Stimulated activated naive B cell treated with anti-CD40 and anti-IgM and Interleukin-4, amounts not matched to agents 10 μg/mL and 1 μg/mL and 100 μg/mL, for 72 hours (primary cell): ENCODE data around the gene RYR3.

Source experiments
- ATAC-seq, 2 donors: fragments of 150-1000 bp; cut with Tn5 transposase; replicated peaks; 2 replicates each; pipeline ENCODE4 v1.10.0; 2021; ENCODE audit warnings: moderate library complexity in 1 of 2
- DNase-seq: peaks from one replicate; pipeline ENCODE4 v3.0.0; 2021
- H3K27ac Mint-ChIP-seq: one replicate; pipeline ENCODE4 v1.8.0; 2022; ENCODE audit warnings: mild to moderate bottlenecking, mixed read lengths
- H3K27me3 Mint-ChIP-seq, 2 donors: one replicate each; pipeline ENCODE4 v1.8.0; 2022; ENCODE audit warnings: mixed read lengths in 2 of 2
- H3K36me3 Mint-ChIP-seq, 2 donors: one replicate each; pipeline ENCODE4 v1.8.0; 2022; ENCODE audit warnings: mixed read lengths in 2 of 2, mild to moderate bottlenecking in 1 of 2
- H3K4me1 Mint-ChIP-seq, 2 donors: one replicate each; pipeline ENCODE4 v1.8.0; 2022; ENCODE audit warnings: mixed read lengths in 2 of 2, mild to moderate bottlenecking in 1 of 2
- H3K4me3 Mint-ChIP-seq, 2 donors: one replicate each; pipeline ENCODE4 v1.8.0; 2022; ENCODE audit warnings: mild to moderate bottlenecking in 2 of 2, mixed read lengths in 2 of 2, moderate library complexity in 1 of 2
- H3K9me3 Mint-ChIP-seq, 2 donors: one replicate each; pipeline ENCODE4 v1.8.0; 2022; ENCODE audit warnings: mixed read lengths in 2 of 2, mild to moderate bottlenecking in 1 of 2

Gene RYR3

DNA sequence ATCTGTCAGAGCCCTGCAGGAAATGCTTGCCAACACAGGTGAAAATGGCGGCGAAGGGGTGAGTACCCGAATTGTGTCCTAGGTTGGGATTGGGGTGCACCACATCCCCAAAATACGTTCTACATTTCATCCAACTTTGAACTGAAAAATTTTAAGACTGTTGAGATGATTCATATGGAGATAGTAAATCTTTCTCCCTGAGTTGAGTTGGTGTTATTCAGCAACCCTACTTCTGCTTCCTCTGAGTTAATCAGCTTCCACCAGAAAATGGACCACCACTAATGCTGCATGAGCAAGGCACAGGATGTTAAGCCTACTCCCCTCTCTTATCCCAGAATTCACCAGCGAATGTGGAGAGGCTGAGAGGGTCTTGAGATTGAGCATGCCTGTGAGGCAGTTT is 192.9 kb downstream of the RYR3 start:
- DNase-seq (no peak), ATAC-seq (no peak)
- H3K27ac Mint-ChIP-seq: no peak overlapping the region
- H3K36me3 Mint-ChIP-seq: no peaks in the 10 kb centered on the region
- no peak overlapping the region for H3K4me3 Mint-ChIP-seq
- peaks cover 12 to 13% of the 10 kb centered on the region in 2 donors for H3K27me3 Mint-ChIP-seq
- no peaks in the 10 kb centered on the region for H3K4me1 Mint-ChIP-seq
- peaks cover 5% of the 10 kb centered on the region in 2 donors for H3K9me3 Mint-ChIP-seq

DNA sequence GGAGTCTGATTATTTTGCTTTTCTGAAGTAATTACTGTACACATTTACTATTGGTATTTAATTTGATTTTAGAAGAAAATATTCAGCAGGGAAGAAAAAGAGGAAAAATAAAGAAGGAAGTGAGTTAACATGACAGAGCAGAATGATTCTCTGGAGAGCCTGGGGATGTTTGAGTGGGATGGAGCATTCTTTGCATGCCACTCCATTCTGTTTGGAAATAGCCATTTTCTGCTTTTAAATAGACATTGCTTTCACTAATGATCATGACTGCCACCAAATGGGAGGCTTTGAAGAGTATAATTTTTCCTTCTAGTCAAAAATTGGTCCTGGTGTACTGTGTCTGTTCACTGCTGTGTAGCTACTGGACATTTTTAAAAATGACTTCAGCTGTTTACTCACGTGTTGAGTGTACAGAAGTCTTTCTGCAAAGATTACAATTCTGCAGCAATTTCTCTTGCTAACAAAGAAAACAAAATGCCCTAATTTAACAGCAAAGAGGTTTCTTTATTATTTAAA is 196.1 kb downstream of the RYR3 start:
- Mint-ChIP-seq H3K4me1 (no peaks in the 10 kb centered on the region), H3K27me3 (peaks cover 5 to 13% of the 10 kb centered on the region in 2 donors), H3K9me3 (peaks cover 5% of the 10 kb centered on the region in 2 donors), H3K27ac (no peak overlapping the region), H3K4me3 (no peak overlapping the region), H3K36me3 (no peaks in the 10 kb centered on the region)
- DNase-seq: no peak
- no peak for ATAC-seq

DNA sequence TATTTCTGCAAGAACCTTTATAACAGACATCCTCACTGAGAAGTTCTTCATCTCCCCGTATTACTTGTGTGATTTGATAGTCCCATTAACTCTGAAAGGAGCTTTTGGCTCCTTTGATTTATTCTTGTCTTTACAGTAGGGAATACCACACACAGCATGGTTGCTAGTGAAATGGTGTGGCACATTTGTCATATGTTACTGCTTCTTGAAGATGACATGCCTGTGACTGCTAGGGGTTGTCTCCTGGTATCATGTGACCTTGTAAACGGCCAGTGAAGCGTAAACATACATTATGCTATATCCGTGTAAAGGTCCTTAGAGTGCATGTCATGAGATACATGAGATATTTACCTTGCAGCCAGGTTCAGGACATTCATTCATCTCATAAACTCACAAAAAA is 197.9 kb downstream of the RYR3 start:
- H3K27me3 Mint-ChIP-seq: peaks cover 14 to 17% of the 10 kb centered on the region in 2 donors
- DNase-seq (no peak), ATAC-seq (no peak)
- no peaks in the 10 kb centered on the region for H3K36me3 Mint-ChIP-seq
- H3K9me3 Mint-ChIP-seq: peaks cover 2 to 5% of the 10 kb centered on the region in 2 donors
- H3K4me1 Mint-ChIP-seq: no peaks in the 10 kb centered on the region
- no peak overlapping the region for H3K4me3 Mint-ChIP-seq
- no peak overlapping the region for H3K27ac Mint-ChIP-seq

DNA sequence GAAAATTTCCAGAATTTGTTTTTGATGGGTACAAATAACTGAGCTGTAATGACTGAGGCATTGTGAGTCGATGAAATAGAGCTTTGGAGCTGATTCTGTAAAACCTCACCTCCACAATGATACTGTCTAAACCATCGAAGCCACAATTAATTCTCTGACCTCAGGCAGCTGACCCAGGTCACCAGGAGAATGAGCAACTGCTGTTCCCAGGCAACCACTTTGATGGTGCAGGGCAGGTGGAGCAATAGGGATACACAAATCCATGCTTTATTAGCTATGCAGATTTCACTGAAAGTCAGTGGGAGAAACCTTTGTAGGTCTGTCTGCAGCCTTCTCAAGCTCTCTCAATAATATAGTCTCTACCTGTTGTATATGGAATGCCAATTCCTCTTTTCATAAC is 204.4 kb downstream of the RYR3 start:
- no peak for ATAC-seq
- H3K27me3 Mint-ChIP-seq: peaks cover 9 to 21% of the 10 kb centered on the region in 2 donors
- H3K27ac Mint-ChIP-seq: no peak overlapping the region

DNA sequence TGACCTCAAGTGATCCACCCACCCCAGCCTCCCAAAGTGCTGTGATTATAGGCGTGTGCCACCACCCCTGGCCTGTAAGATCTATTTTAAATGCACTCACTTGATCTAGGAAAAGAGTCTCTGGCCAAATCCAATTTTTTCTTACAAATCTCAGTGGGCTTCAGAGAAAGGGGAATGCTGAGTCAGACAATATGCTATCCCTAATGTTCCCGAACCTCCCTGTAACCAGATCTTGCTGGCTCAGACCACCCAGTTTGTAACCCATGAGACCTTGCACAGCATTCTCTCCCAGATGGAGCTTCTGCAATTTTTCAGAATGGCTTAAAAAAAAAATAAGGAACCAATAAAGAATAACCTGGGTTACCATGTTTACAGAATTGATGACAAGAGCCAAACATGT is 205.8 kb downstream of the RYR3 start:
- Mint-ChIP-seq H3K36me3 (no peaks in the 10 kb centered on the region), H3K4me1 (no peaks in the 10 kb centered on the region), H3K4me3 (no peak overlapping the region), H3K27ac (no peak overlapping the region), H3K27me3 (peaks cover 9 to 21% of the 10 kb centered on the region in 2 donors), H3K9me3 (no peaks in the 10 kb centered on the region)
- DNase-seq (no peak), ATAC-seq (no peak)

More for the DNA sequence above, 204.4 kb downstream of the RYR3 start:
- Mint-ChIP-seq H3K36me3 (no peaks in the 10 kb centered on the region), H3K4me1 (no peaks in the 10 kb centered on the region), H3K9me3 (no peaks in the 10 kb centered on the region), H3K4me3 (no peak overlapping the region)
- DNase-seq: no peak

DNA sequence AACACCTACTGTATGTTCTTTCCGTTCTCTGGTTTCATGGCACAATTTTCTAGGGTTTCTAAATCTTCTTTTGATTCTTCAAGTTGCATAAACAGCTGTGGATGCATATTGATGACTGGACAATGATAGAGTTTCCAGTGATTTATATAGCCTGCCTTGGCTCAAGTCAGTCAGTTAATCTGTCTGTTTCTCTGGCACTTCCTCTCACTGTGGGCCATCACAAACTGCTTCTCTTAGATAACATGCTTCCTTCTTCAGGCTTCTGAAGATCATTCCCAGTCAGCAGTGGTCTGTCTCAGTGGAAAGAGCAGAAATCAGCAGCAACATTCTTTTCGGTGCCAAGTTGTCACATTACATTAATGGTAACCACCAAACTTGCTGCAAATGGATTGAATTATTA is 207.2 kb downstream of the RYR3 start:
- H3K4me3 Mint-ChIP-seq: no peak overlapping the region
- no peaks in the 10 kb centered on the region for H3K4me1 Mint-ChIP-seq
- no peaks in the 10 kb centered on the region for H3K36me3 Mint-ChIP-seq
- H3K9me3 Mint-ChIP-seq: no peaks in the 10 kb centered on the region
- no peak for DNase-seq
- ATAC-seq: no peak
- H3K27ac Mint-ChIP-seq: no peak overlapping the region
- H3K27me3 Mint-ChIP-seq: peaks cover 0 to 17% of the 10 kb centered on the region in 2 donors

DNA sequence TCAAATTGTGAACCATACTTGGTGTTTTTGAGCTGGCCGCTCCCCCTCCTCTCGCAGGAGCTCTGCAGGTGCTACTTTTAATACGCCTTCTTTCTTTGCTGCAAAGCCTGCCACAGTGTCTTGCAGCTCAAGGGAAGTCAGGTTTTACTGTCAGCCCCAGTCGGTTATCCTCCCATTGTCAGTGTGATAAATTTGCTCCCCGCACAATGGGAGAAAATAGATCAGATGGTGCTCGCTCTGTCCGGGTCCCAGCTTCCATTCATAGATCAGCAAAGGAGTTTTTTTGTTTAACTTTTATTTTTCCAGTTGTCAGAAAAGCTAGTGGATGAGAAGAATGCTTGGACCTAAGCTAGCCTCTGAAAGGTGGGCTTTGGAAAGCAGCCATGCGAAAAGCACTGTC is 207.7 kb downstream of the RYR3 start:
- no peak for DNase-seq
- ATAC-seq: no peak
- no peaks in the 10 kb centered on the region for H3K36me3 Mint-ChIP-seq
- no peaks in the 10 kb centered on the region for H3K4me1 Mint-ChIP-seq
- no peak overlapping the region for H3K4me3 Mint-ChIP-seq
- H3K27ac Mint-ChIP-seq: no peak overlapping the region
- peaks cover 0 to 17% of the 10 kb centered on the region in 2 donors for H3K27me3 Mint-ChIP-seq
- peaks cover 0 to 3% of the 10 kb centered on the region in 2 donors for H3K9me3 Mint-ChIP-seq

DNA sequence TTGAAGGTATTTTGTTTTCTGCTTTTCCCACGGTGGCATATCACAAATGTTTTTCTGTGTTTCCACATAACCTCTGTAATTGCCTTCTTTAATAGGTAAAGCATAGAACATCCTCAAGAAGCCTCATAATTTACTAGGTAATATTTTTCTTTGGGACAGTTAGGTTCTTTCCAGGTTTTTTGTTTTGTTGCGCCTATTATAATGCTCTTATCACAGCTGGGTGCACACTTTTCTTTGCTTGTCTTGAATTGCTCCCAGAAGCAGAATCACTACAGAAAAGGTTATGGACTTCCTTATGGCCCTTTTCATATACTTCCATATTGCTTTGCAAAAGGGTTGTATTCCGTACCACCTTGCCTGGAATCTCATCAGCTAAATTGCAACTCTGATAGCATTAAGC is 213.5 kb downstream of the RYR3 start:
- DNase-seq (no peak), ATAC-seq (no peak)
- H3K4me1 Mint-ChIP-seq: no peaks in the 10 kb centered on the region
- peaks cover 0 to 5% of the 10 kb centered on the region in 2 donors for H3K9me3 Mint-ChIP-seq
- H3K36me3 Mint-ChIP-seq: no peaks in the 10 kb centered on the region
- no peak overlapping the region for H3K27ac Mint-ChIP-seq
- peaks cover 0 to 12% of the 10 kb centered on the region in 2 donors for H3K27me3 Mint-ChIP-seq
- no peak overlapping the region for H3K4me3 Mint-ChIP-seq

DNA sequence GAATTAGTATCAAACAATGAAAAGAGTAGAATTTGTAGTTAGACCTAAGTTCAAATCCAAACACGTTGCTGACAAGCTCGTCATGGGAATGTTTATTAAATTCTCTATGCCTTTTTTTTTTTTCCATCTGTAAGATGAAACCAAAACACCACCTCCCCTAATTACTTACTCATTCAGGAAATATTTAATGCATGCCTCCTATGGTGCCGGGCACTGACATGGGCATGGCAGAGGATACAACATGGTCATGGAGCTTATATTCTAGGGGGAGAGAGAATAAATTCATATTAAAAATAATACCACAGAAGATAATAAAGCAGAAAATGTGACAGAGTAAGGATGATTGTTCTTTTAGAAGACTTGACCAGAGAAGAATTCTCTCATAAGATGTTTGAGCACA is 215.8 kb downstream of the RYR3 start:
- Mint-ChIP-seq H3K4me1 (no peaks in the 10 kb centered on the region), H3K27ac (no peak overlapping the region), H3K4me3 (no peak overlapping the region), H3K36me3 (no peaks in the 10 kb centered on the region), H3K9me3 (peaks cover 0 to 5% of the 10 kb centered on the region in 2 donors), H3K27me3 (peaks cover 0 to 11% of the 10 kb centered on the region in 2 donors)
- DNase-seq: no peak
- no peak for ATAC-seq

DNA sequence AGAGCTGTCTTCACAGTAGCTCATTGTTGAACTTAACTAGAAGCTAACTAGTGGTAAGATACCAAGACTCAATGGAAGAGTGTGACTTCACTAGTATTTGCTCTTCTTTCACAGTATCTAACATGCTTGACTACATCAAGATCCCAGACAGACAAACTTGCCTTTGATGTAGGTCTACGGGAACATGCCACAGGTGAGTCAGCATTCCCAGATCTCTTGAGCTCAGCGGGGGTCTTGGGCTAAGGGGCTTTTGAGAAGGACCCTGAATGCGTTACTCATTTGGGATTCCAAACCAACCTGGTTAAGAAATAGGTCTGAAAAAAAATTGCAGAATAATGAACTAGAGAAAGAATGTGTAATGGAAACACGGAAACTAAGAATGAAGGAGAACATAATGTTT is 222.4 kb downstream of the RYR3 start:
- no peak for DNase-seq
- no peaks in the 10 kb centered on the region for H3K36me3 Mint-ChIP-seq
- peak overlapping the region; percentile 60 for H3K27ac Mint-ChIP-seq
- H3K9me3 Mint-ChIP-seq: peaks cover 0 to 2% of the 10 kb centered on the region in 2 donors
- no peak overlapping the region for H3K4me3 Mint-ChIP-seq
- no peak for ATAC-seq
- peaks cover 0 to 5% of the 10 kb centered on the region in 2 donors for H3K27me3 Mint-ChIP-seq
- peaks cover 0 to 1% of the 10 kb centered on the region in 2 donors for H3K4me1 Mint-ChIP-seq

DNA sequence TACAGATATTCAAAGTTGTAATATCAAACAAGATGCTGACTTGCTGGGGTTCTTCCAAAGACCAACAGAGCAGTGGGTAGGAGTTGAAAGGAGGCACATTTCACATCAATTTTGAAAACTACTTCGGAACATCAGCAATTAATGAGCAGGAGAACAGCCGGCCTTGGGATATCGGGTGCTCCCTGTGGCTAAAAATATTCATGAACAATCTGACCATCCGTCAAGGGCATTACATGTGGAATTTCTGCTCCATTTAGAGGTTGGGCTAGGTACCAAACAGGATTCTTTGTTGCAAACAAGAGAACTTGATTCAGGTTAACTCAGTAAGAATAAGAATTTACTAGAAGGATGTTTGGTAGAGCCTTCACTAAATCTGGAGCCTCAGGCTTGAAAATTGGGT is 223.9 kb downstream of the RYR3 start:
- no peak for DNase-seq

DNA sequence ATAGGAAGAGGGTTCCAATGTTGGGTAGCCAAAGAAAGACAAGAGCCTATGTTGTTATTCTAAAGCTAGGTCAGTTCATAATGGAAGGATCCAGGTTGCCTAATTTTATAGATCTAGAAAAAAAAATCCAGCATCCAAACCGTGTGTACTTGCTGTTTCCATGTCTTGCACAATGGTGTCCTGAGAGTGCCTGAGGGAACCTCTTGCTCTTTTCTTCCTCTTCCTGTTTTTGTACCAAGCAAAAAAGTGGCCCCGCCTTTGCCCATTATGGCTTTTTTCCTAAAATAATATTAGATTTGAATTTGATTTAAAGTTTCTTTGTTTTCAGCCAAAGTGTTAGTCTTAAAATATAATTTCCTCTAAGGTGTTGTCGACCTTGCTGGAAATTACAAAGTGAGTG is 224.4 kb downstream of the RYR3 start:
- no peak for DNase-seq
- no peaks in the 10 kb centered on the region for H3K36me3 Mint-ChIP-seq
- H3K4me1 Mint-ChIP-seq: peaks cover 0 to 1% of the 10 kb centered on the region in 2 donors
- ATAC-seq: no peak
- no peak overlapping the region for H3K4me3 Mint-ChIP-seq
- peaks cover 0 to 5% of the 10 kb centered on the region in 2 donors for H3K27me3 Mint-ChIP-seq
- H3K9me3 Mint-ChIP-seq: peaks cover 0 to 2% of the 10 kb centered on the region in 2 donors
- no peak overlapping the region for H3K27ac Mint-ChIP-seq

More for the DNA sequence above, 223.9 kb downstream of the RYR3 start:
- Mint-ChIP-seq H3K36me3 (no peaks in the 10 kb centered on the region), H3K4me3 (no peak overlapping the region), H3K9me3 (peaks cover 0 to 2% of the 10 kb centered on the region in 2 donors), H3K27ac (no peak overlapping the region), H3K4me1 (peaks cover 0 to 1% of the 10 kb centered on the region in 2 donors), H3K27me3 (peaks cover 0 to 5% of the 10 kb centered on the region in 2 donors)
- ATAC-seq: no peak

DNA sequence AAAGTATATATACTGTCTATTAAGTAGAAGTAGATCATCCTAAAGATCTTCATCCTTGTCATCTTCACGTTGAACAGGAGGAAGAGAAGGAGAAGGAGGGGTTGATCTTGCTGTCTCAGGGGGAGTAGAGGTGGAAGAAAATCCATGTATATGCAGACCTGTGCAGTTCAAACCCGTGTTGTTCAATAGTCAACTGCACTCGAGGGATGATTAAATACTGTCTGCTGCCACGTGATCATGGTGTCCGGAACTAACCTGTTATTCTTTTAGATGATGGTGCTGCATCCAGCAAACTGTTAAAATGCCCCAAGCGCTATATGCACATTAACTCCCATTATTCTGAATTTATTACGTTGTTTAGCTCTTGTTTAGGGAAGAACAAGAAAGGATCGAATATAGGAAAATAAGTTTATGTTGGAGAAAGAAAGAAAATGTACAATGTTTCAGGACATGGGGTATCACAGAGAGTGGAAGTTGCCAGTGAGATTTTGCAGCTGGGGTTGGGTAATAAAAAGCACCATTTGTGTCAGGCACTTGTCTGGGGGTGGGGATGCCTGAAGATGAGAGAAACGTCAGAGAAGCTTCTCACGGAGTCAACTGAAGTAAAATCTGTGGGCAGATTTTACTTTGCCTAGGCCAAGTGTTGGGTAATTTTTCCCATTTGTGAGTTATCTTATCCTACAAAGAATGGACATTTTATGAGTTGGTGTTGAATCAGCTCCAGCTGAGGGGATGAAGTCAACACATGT is 229.2 kb downstream of the RYR3 start:
- DNase-seq: no peak
- Mint-ChIP-seq H3K27me3 (peaks cover 0 to 10% of the 10 kb centered on the region in 2 donors), H3K4me3 (no peak overlapping the region), H3K27ac (no peak overlapping the region), H3K36me3 (no peaks in the 10 kb centered on the region), H3K4me1 (peaks cover 0 to 1% of the 10 kb centered on the region in 2 donors), H3K9me3 (no peaks in the 10 kb centered on the region)
- ATAC-seq: no peak

DNA sequence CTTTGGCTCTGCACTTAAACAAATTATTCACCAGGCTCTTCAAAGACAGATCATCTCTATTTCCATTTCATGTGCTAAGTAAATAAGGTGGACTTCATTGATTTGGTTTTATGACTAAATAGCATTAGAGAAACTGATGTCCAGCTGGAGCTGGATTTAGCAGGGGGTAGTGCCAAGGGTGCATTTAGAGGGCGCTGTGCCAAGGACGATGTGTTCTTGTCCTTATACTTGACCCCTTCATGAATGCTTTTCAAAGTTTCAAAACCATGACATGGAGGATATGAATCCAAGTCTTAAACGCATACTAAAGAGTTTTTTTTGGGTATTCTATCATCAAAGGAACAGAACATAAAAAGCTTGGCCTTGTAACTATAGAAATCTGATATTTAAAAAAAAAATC is 233.2 kb downstream of the RYR3 start:
- no peaks in the 10 kb centered on the region for H3K36me3 Mint-ChIP-seq
- no peaks in the 10 kb centered on the region for H3K4me1 Mint-ChIP-seq
- H3K4me3 Mint-ChIP-seq: no peak overlapping the region
- DNase-seq (no peak), ATAC-seq (no peak)
- peaks cover 0 to 10% of the 10 kb centered on the region in 2 donors for H3K27me3 Mint-ChIP-seq
- H3K27ac Mint-ChIP-seq: no peak overlapping the region
- H3K9me3 Mint-ChIP-seq: no peaks in the 10 kb centered on the region

DNA sequence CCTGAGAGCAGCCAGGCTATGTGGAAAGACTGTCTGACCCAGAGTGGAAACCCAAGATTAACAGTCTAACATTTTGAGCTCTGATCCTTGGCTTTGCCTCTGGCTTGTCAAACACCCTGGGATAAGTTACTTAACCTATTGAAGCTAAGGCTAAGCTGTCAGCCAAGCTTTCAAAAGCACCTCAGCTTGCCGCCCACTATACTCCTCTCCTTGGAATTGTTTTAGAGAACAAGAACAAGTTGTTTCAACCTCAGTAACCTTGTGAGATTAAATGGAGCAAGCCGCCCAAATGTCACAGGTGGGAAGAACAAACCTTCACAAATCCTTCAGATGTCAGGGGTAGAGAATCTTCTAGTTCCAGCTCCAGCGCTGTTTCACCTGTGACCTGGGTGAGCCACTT is 235.1 kb downstream of the RYR3 start:
- H3K27me3 Mint-ChIP-seq: peaks cover 0 to 2% of the 10 kb centered on the region in 2 donors
- no peak for ATAC-seq
- H3K36me3 Mint-ChIP-seq: no peaks in the 10 kb centered on the region
- H3K9me3 Mint-ChIP-seq: no peaks in the 10 kb centered on the region
- H3K4me1 Mint-ChIP-seq: no peaks in the 10 kb centered on the region
- no peak for DNase-seq
- H3K4me3 Mint-ChIP-seq: no peak overlapping the region
- no peak overlapping the region for H3K27ac Mint-ChIP-seq
